HUES64 (cell line): ENCODE measurements around the gene DCT.

Experiments used
- H3K27ac ChIP-seq: 2 replicates; pipeline ENCODE4 v1.7.0; 2013; ENCODE audit warnings: low read depth, low read length, inconsistent platforms
- H3K27me3 ChIP-seq: 2 replicates; pipeline ENCODE4 v1.6.1; 2013; ENCODE audit warnings: mild to moderate bottlenecking, low read length; ENCODE audit not compliant: insufficient read depth
- H3K36me3 ChIP-seq: 2 replicates; pipeline ENCODE4 v1.6.1; 2013; ENCODE audit warnings: mild to moderate bottlenecking, low read length; ENCODE audit not compliant: insufficient read depth
- H3K4me1 ChIP-seq: 2 replicates; pipeline ENCODE4 v1.6.1; 2013; ENCODE audit warnings: mild to moderate bottlenecking, low read length, moderate library complexity; ENCODE audit not compliant: insufficient read depth
- H3K4me3 ChIP-seq: 2 replicates; pipeline ENCODE4 v1.5.1; 2013; ENCODE audit warnings: mild to moderate bottlenecking, low read length, moderate library complexity
- H3K9ac ChIP-seq: 2 replicates; pipeline ENCODE4 v1.6.1; 2013; ENCODE audit warnings: mild to moderate bottlenecking, low read depth, low read length
- H3K9me3 ChIP-seq: 2 replicates; pipeline ENCODE4 v1.6.1; 2013; ENCODE audit warnings: low read depth, low read length; ENCODE audit not compliant: insufficient read depth
- WGBS: fragments of 150-250, 120-280 bp; methylation state at CpG from one replicate; pipeline ENCODE4 v1.1.7; 2013; ENCODE audit warnings: missing lambda C conversion rate; 5-methylcytosine and 5-hydroxymethylcytosine counted together

The DCT gene

GRCh38 chr13:94416454-94417080 lies 62.9 kb downstream of the DCT start:
- no peak overlapping the region for H3K27ac ChIP-seq
- no peak overlapping the region for H3K9ac ChIP-seq
- peaks cover 30% of the 10 kb centered on the region for H3K4me1 ChIP-seq
- H3K36me3 ChIP-seq: no peaks in the 10 kb centered on the region
- no peaks in the 10 kb centered on the region for H3K27me3 ChIP-seq
- 48% methylated on average over 7 of the region's 7 CpGs for WGBS
- H3K4me3 ChIP-seq: no peak overlapping the region
- peaks cover 3% of the 10 kb centered on the region; the same call in 1 of the 2 replicates for H3K9me3 ChIP-seq

GRCh38 chr13:94415500-94416237 lies 63.8 kb downstream of the DCT start:
- H3K27me3 ChIP-seq: no peaks in the 10 kb centered on the region
- H3K9me3 ChIP-seq: no peaks in the 10 kb centered on the region
- peaks cover 30% of the 10 kb centered on the region for H3K4me1 ChIP-seq
- no peak overlapping the region for H3K27ac ChIP-seq
- WGBS: 89% methylated on average over 6 of the region's 7 CpGs
- no peaks in the 10 kb centered on the region for H3K36me3 ChIP-seq
- no peak overlapping the region for H3K9ac ChIP-seq
- H3K4me3 ChIP-seq: no peak overlapping the region

- H3K27ac ChIP-seq: no peak overlapping the region
- WGBS: 83% methylated on average over 3 of the region's 4 CpGs
- no peaks in the 10 kb centered on the region for H3K27me3 ChIP-seq
Measured at GRCh38 chr13:94414708-94415107, 64.8 kb downstream of the DCT start.

GRCh38 chr13:94414141-94414540 lies 65.3 kb downstream of the DCT start:
- H3K27me3 ChIP-seq: no peaks in the 10 kb centered on the region
- no peak overlapping the region for H3K4me3 ChIP-seq
- H3K9ac ChIP-seq: no peak overlapping the region
- H3K27ac ChIP-seq: no peak overlapping the region
- H3K36me3 ChIP-seq: no peaks in the 10 kb centered on the region
- peaks cover 17% of the 10 kb centered on the region for H3K4me1 ChIP-seq
- 97% methylated on average over 1 of the region's 1 CpG for WGBS
- H3K9me3 ChIP-seq: no peaks in the 10 kb centered on the region

More at GRCh38 chr13:94414708-94415107, 64.8 kb downstream of the DCT start:
- H3K9me3 ChIP-seq: no peaks in the 10 kb centered on the region
- no peak overlapping the region for H3K4me3 ChIP-seq
- H3K9ac ChIP-seq: no peak overlapping the region
- peaks cover 22% of the 10 kb centered on the region for H3K4me1 ChIP-seq
- H3K36me3 ChIP-seq: no peaks in the 10 kb centered on the region

GRCh38 chr13:94413598-94413944 lies 65.9 kb downstream of the DCT start:
- Histone ChIP-seq H3K9me3 (no peaks in the 10 kb centered on the region), H3K36me3 (no peaks in the 10 kb centered on the region), H3K4me1 (peaks cover 14% of the 10 kb centered on the region; the same call in 1 of the 2 replicates), H3K27ac (no peak overlapping the region), H3K9ac (no peak overlapping the region), H3K4me3 (no peak overlapping the region), H3K27me3 (no peaks in the 10 kb centered on the region)

GRCh38 chr13:94412870-94413597 lies 66.4 kb downstream of the DCT start:
- H3K27ac ChIP-seq: no peak overlapping the region

GRCh38 chr13:94411747-94412146 lies 67.7 kb downstream of the DCT start:
- no peaks in the 10 kb centered on the region for H3K36me3 ChIP-seq
- H3K27me3 ChIP-seq: no peaks in the 10 kb centered on the region
- H3K9ac ChIP-seq: no peak overlapping the region
- no peak overlapping the region for H3K27ac ChIP-seq
- peaks cover 14% of the 10 kb centered on the region; the same call in 1 of the 2 replicates for H3K4me1 ChIP-seq
- 64% methylated on average over 2 of the region's 3 CpGs for WGBS
- H3K9me3 ChIP-seq: no peaks in the 10 kb centered on the region
- H3K4me3 ChIP-seq: no peak overlapping the region

More at GRCh38 chr13:94412870-94413597, 66.4 kb downstream of the DCT start:
- H3K27me3 ChIP-seq: no peaks in the 10 kb centered on the region
- no peaks in the 10 kb centered on the region for H3K36me3 ChIP-seq
- H3K9me3 ChIP-seq: no peaks in the 10 kb centered on the region
- H3K4me1 ChIP-seq: peaks cover 14% of the 10 kb centered on the region; the same call in 1 of the 2 replicates
- H3K4me3 ChIP-seq: no peak overlapping the region
- 71% methylated on average over 3 of the region's 3 CpGs for WGBS
- no peak overlapping the region for H3K9ac ChIP-seq

GRCh38 chr13:94408314-94409036 lies 71.0 kb downstream of the DCT start:
- H3K4me3 ChIP-seq: no peak overlapping the region
- no peaks in the 10 kb centered on the region for H3K9me3 ChIP-seq
- H3K27ac ChIP-seq: no peak overlapping the region
- WGBS: 95% methylated on average over 7 of the region's 7 CpGs
- no peaks in the 10 kb centered on the region for H3K27me3 ChIP-seq
- H3K9ac ChIP-seq: no peak overlapping the region
- H3K4me1 ChIP-seq: peaks cover 3% of the 10 kb centered on the region; the same call in 1 of the 2 replicates
- H3K36me3 ChIP-seq: no peaks in the 10 kb centered on the region

- H3K27ac ChIP-seq: no peak overlapping the region
- 88% methylated on average over 4 of the region's 4 CpGs for WGBS
- H3K4me3 ChIP-seq: no peak overlapping the region
- H3K27me3 ChIP-seq: no peaks in the 10 kb centered on the region
- H3K9ac ChIP-seq: no peak overlapping the region
- H3K4me1 ChIP-seq: no peaks in the 10 kb centered on the region
- H3K9me3 ChIP-seq: no peaks in the 10 kb centered on the region
- no peaks in the 10 kb centered on the region for H3K36me3 ChIP-seq
Measured at GRCh38 chr13:94400874-94401273, 78.6 kb downstream of the DCT start.

- no peaks in the 10 kb centered on the region for H3K27me3 ChIP-seq
- H3K4me3 ChIP-seq: no peak overlapping the region
- no peak overlapping the region for H3K27ac ChIP-seq
- H3K4me1 ChIP-seq: no peaks in the 10 kb centered on the region
- no peak overlapping the region for H3K9ac ChIP-seq
- H3K9me3 ChIP-seq: no peaks in the 10 kb centered on the region
- H3K36me3 ChIP-seq: no peaks in the 10 kb centered on the region
Measured at GRCh38 chr13:94399812-94400211, 79.7 kb downstream of the DCT start.

- H3K9me3 ChIP-seq: no peaks in the 10 kb centered on the region
- H3K27ac ChIP-seq: no peak overlapping the region
- H3K36me3 ChIP-seq: no peaks in the 10 kb centered on the region
- H3K9ac ChIP-seq: no peak overlapping the region
- no peaks in the 10 kb centered on the region for H3K27me3 ChIP-seq
- WGBS: 92% methylated on average over 5 of the region's 5 CpGs
- H3K4me3 ChIP-seq: no peak overlapping the region
- no peaks in the 10 kb centered on the region for H3K4me1 ChIP-seq
Measured at GRCh38 chr13:94395860-94396259, 83.6 kb downstream of the DCT start.
